Left renal pelvis (tissue), 4 donors: ENCODE results near the gene CAPZB. TPM values are rescaled to one million over a fixed set of nuclear protein-coding genes. Genes with fewer than 3 reads are reported as not detected.

ENCODE experiments used
- DNase-seq, 4 donors: peaks; one replicate each; pipeline ENCODE4 v3.0.0-alpha.2; 2013; ENCODE audit warnings: low read depth in 4 of 4, low spot score in 3 of 4
- polyA plus RNA-seq, 4 donors: library from polyadenylated mRNA; unstranded; fragments of 120-200 nt; gene quantifications; one replicate each; pipeline ENCODE4 v1.2.1, GENCODE V29; 2013; ENCODE audit not compliant: insufficient read length in 4 of 4

The CAPZB gene
- polyA plus RNA-seq, 4 donors: 234 to 249 (median 240) TPM

GRCh38 chr1:19411612-19412011 is 73.7 kb downstream of the CAPZB start:
- DNase-seq: no peak

- no peak for DNase-seq
Observed at GRCh38 chr1:19410393-19410792, 74.9 kb downstream of the CAPZB start.

GRCh38 chr1:19409477-19410341 is 75.6 kb downstream of the CAPZB start:
- no peak for DNase-seq

DNA sequence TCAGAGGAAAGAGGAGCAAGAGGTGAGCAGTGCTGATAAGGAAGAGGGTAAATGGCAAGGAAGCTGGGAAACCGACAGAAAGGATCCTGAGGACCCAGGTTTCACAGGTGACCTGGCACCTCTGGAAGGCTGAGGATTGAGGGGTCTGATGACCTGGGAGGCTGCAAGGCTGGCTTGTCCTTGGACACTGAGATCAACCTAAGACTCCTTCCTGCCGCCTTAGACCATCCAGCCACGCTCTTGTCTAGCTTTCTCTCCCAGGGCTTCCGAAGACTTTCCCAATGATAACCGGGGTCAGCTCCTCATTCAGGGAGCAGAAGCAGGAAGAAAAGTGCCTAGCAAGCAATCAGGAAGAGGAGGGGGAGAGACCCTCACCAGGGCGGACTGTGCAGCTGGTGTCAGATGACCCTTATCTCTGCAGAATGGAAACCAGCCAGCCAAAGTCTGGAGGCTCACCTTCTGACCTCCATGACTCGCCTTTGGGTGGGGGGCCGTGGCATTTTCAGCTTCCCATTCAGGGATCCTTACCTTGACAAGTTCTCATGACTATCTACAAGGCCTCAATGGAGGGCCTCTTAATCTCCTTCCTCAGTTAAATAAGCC is 77.7 kb downstream of the CAPZB start:
- no peak for DNase-seq

DNA sequence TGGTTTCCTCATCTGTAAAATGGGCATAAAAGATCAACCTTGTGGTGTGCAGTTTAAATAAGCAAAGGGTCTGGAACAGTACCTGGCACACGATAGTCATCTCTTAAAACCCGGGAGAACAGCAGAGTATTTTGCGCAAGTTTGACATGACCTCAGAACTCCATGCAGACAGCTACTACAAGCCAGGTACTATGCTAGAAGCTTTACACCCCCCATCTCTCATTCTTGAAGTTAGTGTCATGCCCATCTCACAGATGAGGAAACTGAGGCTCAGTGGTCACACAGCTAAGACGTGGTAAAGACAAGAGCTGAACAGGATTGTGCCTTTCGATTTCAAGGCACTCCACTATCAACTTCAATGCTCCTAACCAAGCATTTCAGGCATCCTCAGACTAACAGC is 78.7 kb downstream of the CAPZB start:
- DNase-seq: no peak

DNA sequence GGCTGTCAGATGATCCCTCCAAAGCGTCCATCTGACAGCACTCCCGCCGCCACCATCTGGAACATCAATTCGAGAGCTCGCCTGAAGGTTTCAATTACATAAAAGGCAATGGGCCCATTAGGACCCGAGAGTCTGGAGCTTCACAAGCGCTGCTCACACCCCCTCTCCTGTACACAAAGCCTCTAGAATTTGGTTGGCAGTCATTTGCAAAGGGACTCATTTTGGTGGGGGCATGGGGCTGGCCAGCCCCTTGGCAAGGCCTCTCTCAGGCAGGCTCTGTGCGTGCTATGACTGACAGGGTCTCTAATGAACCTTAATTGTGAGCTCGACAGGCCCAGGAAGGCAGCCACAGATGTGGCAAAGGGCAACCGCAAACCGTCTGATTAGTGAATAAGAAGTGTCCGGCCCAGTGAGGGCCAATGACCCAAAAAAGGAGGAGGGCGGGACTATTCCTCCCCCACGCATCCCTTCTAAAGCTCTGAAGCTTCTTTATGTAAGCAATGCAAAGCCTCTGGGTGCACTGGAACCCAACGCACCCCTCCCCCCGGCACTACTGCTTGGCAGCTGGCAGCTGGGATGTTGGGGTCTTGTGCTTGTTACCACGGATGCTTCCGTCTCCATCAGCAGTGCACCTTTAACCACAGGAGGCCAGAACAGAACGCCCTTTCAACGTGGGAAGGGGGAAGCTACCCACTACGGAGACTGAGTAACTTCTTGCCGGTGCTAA is 79.4 kb downstream of the CAPZB start:
- no peak for DNase-seq

DNA sequence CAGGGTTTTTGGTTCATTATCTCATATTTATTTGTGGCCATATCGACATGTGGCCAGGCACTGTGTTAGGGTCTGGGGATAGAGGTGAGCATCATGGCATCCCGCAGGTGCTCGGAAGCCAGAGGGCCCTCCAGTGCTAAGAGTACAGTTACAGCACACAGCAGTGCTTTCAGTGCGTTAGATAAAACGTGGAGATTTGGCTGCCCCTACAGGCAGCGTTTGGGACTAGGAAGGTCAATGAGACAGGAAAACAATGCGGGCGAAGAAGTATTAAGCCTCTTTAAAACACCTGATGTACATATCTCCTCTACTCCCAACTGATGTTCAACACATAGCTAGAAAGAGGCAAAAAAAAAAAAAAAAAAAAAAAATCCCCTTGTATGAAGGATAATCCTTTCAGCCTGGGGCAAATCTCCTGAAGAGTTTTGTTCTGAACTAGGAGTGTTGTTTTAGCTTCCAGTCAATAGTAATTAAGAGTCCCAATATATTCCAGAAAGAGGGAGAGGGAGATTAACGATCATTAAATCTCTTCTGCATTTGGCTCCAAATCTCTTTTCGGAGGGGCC is 80.1 kb downstream of the CAPZB start:
- no peak for DNase-seq

- no peak for DNase-seq
Observed at GRCh38 chr1:19404748-19405147, 80.6 kb downstream of the CAPZB start.

- DNase-seq: no peak
Observed at GRCh38 chr1:19403256-19403655, 82.1 kb downstream of the CAPZB start.

DNA sequence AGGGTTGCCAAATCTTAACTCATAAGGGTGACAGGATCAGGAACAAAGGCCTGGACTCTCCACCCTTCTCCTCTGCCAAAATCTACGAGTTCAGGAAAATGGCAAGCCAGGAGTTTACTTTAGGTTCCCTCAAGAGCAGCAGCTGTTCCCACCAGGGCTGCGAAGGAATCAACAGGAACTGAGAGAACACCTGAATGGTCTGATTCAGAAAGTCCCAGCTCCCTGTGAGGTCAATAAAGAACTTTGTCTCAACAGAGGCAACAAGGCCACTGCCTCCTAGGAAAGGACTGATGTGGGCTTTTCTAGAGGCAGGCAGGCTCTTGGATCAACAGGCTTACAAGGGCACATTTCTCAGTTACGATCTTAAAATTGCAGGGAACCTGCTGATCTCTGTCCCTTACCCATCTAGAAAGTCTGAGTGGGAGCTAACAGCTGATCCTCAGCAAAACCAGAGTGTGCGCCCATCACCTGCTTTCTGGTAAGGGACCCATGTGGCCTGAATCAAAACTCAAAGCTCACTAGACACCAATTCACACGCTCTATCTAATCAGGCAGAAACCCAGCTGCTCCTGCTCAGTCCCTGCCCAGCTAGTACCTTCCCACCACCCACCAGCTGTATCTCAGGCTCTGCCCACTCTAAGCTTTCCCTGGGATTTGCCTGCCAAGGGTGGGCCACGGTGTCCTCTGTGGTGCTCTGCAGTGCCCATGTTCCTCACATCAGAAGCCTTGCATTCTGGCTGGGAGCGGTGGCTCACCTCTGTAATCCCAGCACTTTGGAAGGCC is 83.1 kb downstream of the CAPZB start:
- DNase-seq: no peak

DNA sequence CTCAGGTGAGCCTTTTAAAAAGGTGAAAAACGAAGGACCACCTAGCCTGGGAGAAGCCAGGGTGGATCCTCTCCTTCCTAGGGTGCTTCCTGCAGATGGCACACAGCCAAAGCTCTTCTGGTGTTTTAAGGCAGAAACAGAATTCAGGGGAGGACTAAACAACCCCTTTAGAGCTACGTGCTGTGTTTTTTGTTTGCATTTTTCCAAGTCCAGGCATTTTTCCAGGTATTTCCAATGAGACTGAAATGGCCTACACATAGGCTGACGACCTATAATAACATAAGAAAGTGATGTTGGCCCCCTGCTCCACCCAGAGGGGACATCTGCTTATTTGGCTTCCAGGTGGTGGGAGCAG is 83.8 kb downstream of the CAPZB start:
- no peak for DNase-seq

DNA sequence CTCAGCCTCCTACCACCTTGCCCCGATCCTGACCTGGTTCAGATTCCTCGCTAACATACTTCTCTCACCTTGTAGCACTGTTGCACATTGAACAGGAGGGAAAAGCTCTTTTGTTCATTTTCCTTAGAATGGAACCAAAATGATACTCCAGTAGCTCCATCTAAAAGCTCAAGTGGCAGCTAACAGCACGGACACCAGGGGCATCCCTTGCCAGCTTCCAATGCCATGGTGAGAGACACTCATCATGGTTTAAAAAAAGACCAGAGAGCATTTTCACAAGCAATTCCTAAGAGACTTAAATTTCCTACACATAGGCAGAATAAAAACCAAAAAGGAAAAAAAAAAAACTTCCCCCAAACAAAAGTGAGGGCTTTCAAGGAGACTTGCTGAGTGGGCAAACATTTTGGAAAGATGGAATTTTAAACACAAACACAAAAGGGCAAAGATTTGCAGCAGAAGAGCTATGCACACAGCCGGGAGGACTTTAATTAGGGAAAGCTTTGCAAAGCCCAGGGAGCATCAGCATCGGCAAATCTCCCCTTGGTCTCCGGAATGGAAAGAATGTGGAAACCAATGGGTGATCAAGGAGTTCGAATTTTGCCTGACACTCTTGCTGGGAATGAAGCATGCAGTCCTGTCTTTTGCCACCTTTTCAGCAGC is 84.3 kb downstream of the CAPZB start:
- no peak for DNase-seq

DNA sequence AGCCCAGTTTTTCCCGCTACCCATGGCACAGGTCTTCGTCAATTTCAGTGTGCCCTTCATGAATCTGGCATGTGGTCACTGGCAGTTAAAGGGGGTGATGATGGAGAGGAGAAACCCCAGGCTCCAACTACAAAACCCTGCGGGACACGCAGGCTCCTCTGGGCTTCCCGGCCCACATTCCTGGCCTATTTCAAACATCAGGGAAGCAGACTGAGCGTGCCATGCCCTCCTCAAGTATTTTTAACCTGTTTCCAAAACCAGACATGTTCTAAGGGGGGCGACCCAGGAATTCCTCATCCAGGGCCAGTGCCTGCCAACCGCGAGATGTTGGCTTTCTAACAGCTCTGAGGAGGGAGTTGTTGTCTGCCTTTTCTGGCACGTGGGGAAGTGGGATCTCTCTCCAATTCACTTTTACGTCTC is 85.1 kb downstream of the CAPZB start:
- no peak for DNase-seq

DNA sequence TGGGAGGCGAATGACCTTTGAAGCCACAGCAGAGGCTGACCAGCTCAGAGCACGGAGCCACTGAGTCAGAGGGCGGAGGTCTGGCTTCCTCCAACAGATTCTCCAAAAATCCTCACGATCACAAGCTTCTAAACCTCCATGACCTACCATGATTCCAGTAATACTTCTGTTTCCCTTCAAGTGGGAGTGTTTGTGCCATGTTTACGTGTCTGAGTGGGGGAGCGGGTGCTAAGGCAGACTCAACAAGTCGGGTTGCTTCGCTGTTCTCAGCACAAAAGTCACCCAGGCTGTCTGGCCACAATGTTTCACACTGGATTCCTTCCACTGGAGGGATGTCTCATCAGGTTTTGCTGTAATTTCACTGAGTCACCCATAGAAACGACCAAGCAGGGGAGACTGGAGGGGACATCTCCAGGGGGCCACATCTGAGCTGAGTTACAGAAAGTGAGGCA is 87.0 kb downstream of the CAPZB start:
- DNase-seq: no peak

DNA sequence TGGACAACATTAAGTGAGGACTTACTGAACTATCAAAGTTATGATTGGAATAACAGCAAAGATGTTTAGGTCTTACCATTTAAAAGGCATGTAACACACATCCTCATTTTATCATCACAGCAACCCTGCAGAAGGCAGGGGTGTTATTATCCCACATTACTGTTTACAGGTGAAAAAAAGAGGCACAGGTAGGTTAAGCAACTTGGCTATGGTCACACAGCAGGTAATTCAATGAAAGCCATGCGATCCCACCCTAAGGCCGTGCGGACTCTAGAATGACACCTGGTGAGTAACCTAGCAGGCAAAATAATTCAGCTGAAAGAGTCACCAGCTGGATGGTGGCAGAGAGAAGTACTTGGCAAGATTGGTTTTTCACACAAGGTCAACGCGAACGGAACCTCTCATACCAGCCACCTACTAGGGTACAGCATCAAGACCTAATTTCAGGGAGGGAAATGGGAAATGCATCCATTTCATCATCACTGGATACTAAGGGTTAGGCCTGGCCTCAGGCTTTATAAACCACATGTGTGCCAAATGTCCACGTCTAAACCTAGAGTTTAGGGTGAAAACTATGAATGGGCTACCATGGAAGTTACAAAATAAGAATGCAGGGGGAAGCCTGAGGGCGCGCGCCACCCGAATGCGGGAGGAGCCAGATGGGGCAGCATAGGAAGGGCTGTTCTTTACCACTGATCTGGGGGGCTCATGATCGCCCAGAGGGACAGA is 88.0 kb downstream of the CAPZB start:
- DNase-seq: no peak

DNA sequence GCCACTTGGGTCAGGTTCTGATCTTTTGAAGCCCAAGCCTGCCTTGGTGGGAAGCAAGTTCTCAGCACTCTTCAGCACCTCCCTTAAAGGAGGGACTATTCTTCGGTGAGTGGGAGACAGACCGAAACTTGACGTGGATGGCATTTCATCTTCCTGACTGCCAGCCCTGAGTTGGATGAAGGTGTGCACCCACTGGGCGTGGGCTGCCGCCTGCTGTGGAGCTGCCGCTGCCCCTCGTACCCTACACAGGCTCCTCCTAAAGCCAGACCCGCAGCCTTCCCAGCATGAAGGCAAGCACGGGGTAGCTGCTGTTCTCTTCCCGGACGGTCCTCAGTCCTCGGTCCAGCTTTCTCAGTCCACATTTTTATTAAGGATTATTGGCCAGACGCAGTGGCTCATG is 89.1 kb downstream of the CAPZB start:
- no peak for DNase-seq

GRCh38 chr1:19395678-19396192 is 89.6 kb downstream of the CAPZB start:
- no peak for DNase-seq

DNA sequence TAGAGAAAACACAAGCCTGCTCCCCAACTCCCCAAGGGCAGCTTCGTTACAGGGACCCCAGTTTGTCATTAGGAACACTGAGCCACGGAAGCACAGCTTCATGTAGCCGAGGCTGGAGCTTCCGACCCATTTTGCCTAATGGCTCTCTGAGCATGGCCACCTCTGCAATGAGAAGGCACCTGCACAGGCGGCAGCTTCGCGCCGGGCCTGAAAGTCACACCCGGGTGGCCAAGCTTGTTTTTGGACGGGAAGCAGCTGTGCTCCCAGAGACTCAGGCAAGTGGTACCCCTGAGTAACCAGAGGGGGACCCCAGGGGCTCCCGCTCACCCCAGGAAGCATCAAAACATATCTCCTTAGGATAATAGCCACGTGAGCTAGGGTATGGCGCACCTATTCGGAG is 92.3 kb downstream of the CAPZB start:
- DNase-seq: no peak

- no peak for DNase-seq
Observed at GRCh38 chr1:19392221-19392620, 93.1 kb downstream of the CAPZB start.
